HG03520 (cell line): ENCODE data around the gene HAPLN3.

ENCODE experiments used
- ATAC-seq: cut with Tn5 transposase; IDR thresholded peaks from one replicate; pipeline ENCODE4 v1.9.1; 2021; ENCODE audit warnings: mild to moderate bottlenecking, moderate library complexity; ENCODE audit not compliant: unreplicated experiment

The HAPLN3 gene

GRCh38 chr15:88896333-88897033 lies 1.1 kb upstream of the HAPLN3 start:
- no peak for ATAC-seq

- ATAC-seq, result peak; percentile 59
Observed at GRCh38 chr15:88894348-88894818, 961 bp downstream of the HAPLN3 start.

- ATAC-seq, result no peak
Observed at GRCh38 chr15:88891540-88892254, 3.6 kb downstream of the HAPLN3 start.

GRCh38 chr15:88890495-88890894 lies 4.8 kb downstream of the HAPLN3 start:
- no peak for ATAC-seq

- ATAC-seq, result no peak
Observed at GRCh38 chr15:88888719-88889118, 6.6 kb downstream of the HAPLN3 start.

GRCh38 chr15:88887068-88887580 lies 8.2 kb downstream of the HAPLN3 start:
- ATAC-seq, result no peak

- no peak for ATAC-seq
Observed at GRCh38 chr15:88882785-88883184, 12.6 kb downstream of the HAPLN3 start.

- no peak for ATAC-seq
Observed at GRCh38 chr15:88881775-88882174, 13.6 kb downstream of the HAPLN3 start.

GRCh38 chr15:88880944-88881740 lies 14.2 kb downstream of the HAPLN3 start:
- no peak for ATAC-seq

GRCh38 chr15:88878720-88879184 lies 16.6 kb downstream of the HAPLN3 start:
- peak; percentile 46 for ATAC-seq

- ATAC-seq, result no peak
Observed at GRCh38 chr15:88877906-88878305, 17.4 kb downstream of the HAPLN3 start.

- ATAC-seq, result no peak
Observed at GRCh38 chr15:88877415-88877814, 17.9 kb downstream of the HAPLN3 start.

GRCh38 chr15:88876573-88876972 lies 18.8 kb downstream of the HAPLN3 start:
- ATAC-seq, result no peak

GRCh38 chr15:88874684-88875083 lies 20.7 kb downstream of the HAPLN3 start:
- no peak for ATAC-seq

GRCh38 chr15:88874275-88874674 lies 21.1 kb downstream of the HAPLN3 start:
- ATAC-seq, result no peak

- no peak for ATAC-seq
Observed at GRCh38 chr15:88873786-88874185, 21.6 kb downstream of the HAPLN3 start.

GRCh38 chr15:88872706-88873105 lies 22.6 kb downstream of the HAPLN3 start:
- no peak for ATAC-seq

GRCh38 chr15:88872106-88872505 lies 23.2 kb downstream of the HAPLN3 start:
- ATAC-seq, result no peak

GRCh38 chr15:88871313-88871712 lies 24.0 kb downstream of the HAPLN3 start:
- ATAC-seq, result no peak

- ATAC-seq, result no peak
Observed at GRCh38 chr15:88866295-88866881, 29.0 kb downstream of the HAPLN3 start.
